Memory B cell (primary cell): ENCODE measurements around the gene TBC1D7.

Experiments used
- ATAC-seq: fragments of 150-1000 bp; cut with Tn5 transposase; 2 replicates; pipeline ENCODE4 v1.10.0; 2021; ENCODE audit warnings: low read depth, mild to moderate bottlenecking, moderate library complexity
- DNase-seq, 2 donors: peaks; one replicate each; pipeline ENCODE4 v3.0.0; 2022; ENCODE audit warnings: low spot score in 2 of 2
- H3K27ac Mint-ChIP-seq: one replicate; pipeline ENCODE4 v1.8.0; 2022; ENCODE audit warnings: mild to moderate bottlenecking, moderate library complexity, mixed read lengths
- H3K27me3 Mint-ChIP-seq: one replicate; pipeline ENCODE4 v1.8.0; 2022; ENCODE audit warnings: mixed read lengths
- H3K36me3 Mint-ChIP-seq: one replicate; pipeline ENCODE4 v1.8.0; 2022; ENCODE audit warnings: mild to moderate bottlenecking, mixed read lengths
- H3K4me1 Mint-ChIP-seq: one replicate; pipeline ENCODE4 v1.8.0; 2022; ENCODE audit warnings: mixed read lengths
- H3K4me3 Mint-ChIP-seq: one replicate; pipeline ENCODE4 v1.8.0; 2022; ENCODE audit warnings: mild to moderate bottlenecking, moderate library complexity, mixed read lengths
- H3K9me3 Mint-ChIP-seq: one replicate; pipeline ENCODE4 v1.8.0; 2022; ENCODE audit warnings: mixed read lengths

The TBC1D7 gene

DNA sequence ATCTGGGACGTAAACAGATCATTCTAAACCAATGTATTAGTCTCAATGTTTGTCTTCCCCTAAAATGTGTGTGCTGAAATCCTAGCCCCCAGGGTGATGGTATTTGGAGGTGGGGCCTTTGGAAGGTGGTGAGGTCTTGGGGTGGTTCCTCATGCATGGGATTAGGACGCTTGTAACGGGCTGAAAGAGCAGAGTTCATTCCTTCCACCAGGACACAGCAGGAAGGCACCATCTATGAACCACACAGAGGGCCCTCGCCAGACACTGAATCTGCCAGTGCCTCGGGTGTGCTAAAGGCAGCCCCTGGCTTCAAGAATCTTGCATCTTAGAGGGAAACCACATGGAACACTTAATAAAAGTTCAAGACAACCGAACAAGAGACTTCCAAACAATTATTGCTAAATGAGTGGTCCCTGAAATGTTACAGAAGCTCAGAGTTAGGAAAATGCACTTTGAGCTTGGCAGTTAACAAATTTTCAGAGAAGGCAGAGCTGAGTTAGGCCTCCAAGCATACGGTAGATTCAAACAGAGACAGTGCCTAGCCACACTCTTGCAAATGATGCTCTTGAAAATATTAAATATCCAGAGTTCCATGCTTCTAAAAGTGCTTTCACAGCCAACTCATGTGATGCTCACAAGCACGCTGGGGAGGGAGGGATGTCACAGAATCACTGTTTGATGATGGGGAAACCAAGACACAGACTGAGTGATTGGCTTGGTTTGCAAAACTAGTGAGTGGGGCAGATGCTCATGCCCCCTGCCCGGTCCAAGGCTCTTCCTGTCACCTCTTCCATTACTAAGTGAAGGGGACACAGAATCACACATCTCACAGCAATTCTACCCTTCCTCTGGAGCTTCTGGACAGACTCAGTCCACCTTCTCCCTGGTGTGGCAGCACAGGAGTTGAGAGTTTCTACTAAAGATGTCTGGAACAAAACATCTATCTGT, 27.4 kb downstream of the TBC1D7 start:
- peaks cover 7% of the 10 kb centered on the region for H3K36me3 Mint-ChIP-seq
- peaks cover 44% of the 10 kb centered on the region for H3K4me1 Mint-ChIP-seq
- H3K4me3 Mint-ChIP-seq = no peak overlapping the region
- H3K27ac Mint-ChIP-seq = peak overlapping the region; percentile 74
- DNase-seq (no peak), ATAC-seq (no peak)
- no peaks in the 10 kb centered on the region for H3K27me3 Mint-ChIP-seq
- no peaks in the 10 kb centered on the region for H3K9me3 Mint-ChIP-seq

- Mint-ChIP-seq H3K4me1 (peaks cover 46% of the 10 kb centered on the region), H3K9me3 (no peaks in the 10 kb centered on the region), H3K27ac (peak overlapping the region; percentile 74), H3K27me3 (no peaks in the 10 kb centered on the region), H3K4me3 (no peak overlapping the region), H3K36me3 (peaks cover 10% of the 10 kb centered on the region)
- DNase-seq = no peak
- ATAC-seq = no peak
Measured at GRCh38 chr6:13299918-13300317, 28.4 kb downstream of the TBC1D7 start.

DNA sequence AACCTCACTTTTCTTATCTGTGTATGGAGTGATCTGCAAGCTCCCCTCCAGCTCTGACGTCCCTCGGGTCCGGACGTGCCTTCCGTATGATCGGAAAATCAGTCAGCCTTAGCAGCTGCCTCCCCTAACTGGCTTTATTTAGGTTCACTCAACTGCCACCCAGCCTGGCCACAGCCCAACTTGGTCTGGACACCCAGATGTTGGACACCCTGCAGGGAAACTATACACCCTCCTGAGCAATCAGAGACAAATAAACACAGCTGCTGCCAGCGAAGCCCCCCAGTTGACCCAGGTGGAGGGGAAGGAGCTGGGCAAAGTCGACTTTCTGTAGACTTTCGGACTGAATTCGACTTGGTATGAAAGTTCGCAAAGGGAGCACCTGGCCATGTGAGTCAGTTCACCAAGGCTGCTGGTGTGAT, 28.9 kb downstream of the TBC1D7 start:
- peaks cover 44% of the 10 kb centered on the region for H3K4me1 Mint-ChIP-seq
- H3K27ac Mint-ChIP-seq = peak overlapping the region; percentile 74
- peaks cover 14% of the 10 kb centered on the region for H3K36me3 Mint-ChIP-seq
- ATAC-seq = peak; percentile 44
- no peak for DNase-seq
- no peaks in the 10 kb centered on the region for H3K9me3 Mint-ChIP-seq
- no peak overlapping the region for H3K4me3 Mint-ChIP-seq
- H3K27me3 Mint-ChIP-seq = no peaks in the 10 kb centered on the region

GRCh38 chr6:13298446-13298845, 29.9 kb downstream of the TBC1D7 start:
- H3K4me1 Mint-ChIP-seq = peaks cover 37% of the 10 kb centered on the region
- H3K4me3 Mint-ChIP-seq = no peak overlapping the region
- no peak overlapping the region for H3K27ac Mint-ChIP-seq

GRCh38 chr6:13297391-13297790, 30.9 kb downstream of the TBC1D7 start:
- DNase-seq (no peak), ATAC-seq (no peak)
- Mint-ChIP-seq H3K27me3 (no peaks in the 10 kb centered on the region), H3K27ac (peak overlapping the region; percentile 37), H3K4me1 (peaks cover 28% of the 10 kb centered on the region), H3K4me3 (no peak overlapping the region), H3K36me3 (peaks cover 19% of the 10 kb centered on the region), H3K9me3 (no peaks in the 10 kb centered on the region)

More at GRCh38 chr6:13298446-13298845, 29.9 kb downstream of the TBC1D7 start:
- DNase-seq (no peak), ATAC-seq (no peak)
- H3K9me3 Mint-ChIP-seq = no peaks in the 10 kb centered on the region
- H3K27me3 Mint-ChIP-seq = no peaks in the 10 kb centered on the region
- H3K36me3 Mint-ChIP-seq = peaks cover 19% of the 10 kb centered on the region

- peak overlapping the region; percentile 65 for H3K27ac Mint-ChIP-seq
- no peak overlapping the region for H3K4me3 Mint-ChIP-seq
- no peaks in the 10 kb centered on the region for H3K9me3 Mint-ChIP-seq
- H3K36me3 Mint-ChIP-seq = peaks cover 19% of the 10 kb centered on the region
- peaks cover 25% of the 10 kb centered on the region for H3K4me1 Mint-ChIP-seq
- DNase-seq = no peak
- H3K27me3 Mint-ChIP-seq = no peaks in the 10 kb centered on the region
- peak; percentile 62 for ATAC-seq
Measured at GRCh38 chr6:13296536-13296997, 31.8 kb downstream of the TBC1D7 start.

- DNase-seq = no peak
- Mint-ChIP-seq H3K36me3 (peaks cover 19% of the 10 kb centered on the region), H3K4me3 (no peak overlapping the region), H3K9me3 (no peaks in the 10 kb centered on the region), H3K4me1 (peaks cover 25% of the 10 kb centered on the region), H3K27me3 (no peaks in the 10 kb centered on the region), H3K27ac (no peak overlapping the region)
- ATAC-seq = no peak
Measured at GRCh38 chr6:13295576-13295975, 32.8 kb downstream of the TBC1D7 start.

- H3K4me1 Mint-ChIP-seq = peaks cover 23% of the 10 kb centered on the region
- H3K36me3 Mint-ChIP-seq = peaks cover 23% of the 10 kb centered on the region
- DNase-seq (no peak), ATAC-seq (no peak)
- no peaks in the 10 kb centered on the region for H3K9me3 Mint-ChIP-seq
- no peaks in the 10 kb centered on the region for H3K27me3 Mint-ChIP-seq
- no peak overlapping the region for H3K4me3 Mint-ChIP-seq
- peak overlapping the region; percentile 70 for H3K27ac Mint-ChIP-seq
Measured at GRCh38 chr6:13294499-13295069, 33.8 kb downstream of the TBC1D7 start.

DNA sequence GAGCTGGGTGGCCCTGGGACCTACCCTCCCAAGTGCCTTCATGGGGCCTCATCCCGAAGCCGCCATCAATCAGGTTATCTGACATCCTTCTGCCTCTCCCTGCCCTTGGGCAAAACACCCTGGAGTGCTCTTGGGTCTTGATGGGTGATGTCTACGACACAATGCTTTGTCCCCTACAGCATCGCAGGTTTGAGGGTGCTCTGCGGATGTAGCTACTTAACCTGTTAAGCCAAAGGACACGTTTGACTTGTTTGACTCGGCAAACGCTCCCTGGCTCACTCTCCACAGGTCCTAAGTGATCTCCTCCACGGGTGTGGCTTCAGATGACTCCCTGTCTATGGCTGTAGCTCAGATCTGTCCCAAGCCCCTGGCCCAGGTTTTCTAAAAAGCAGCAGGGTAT, 35.6 kb downstream of the TBC1D7 start:
- Mint-ChIP-seq H3K4me1 (peaks cover 13% of the 10 kb centered on the region), H3K4me3 (no peak overlapping the region), H3K27ac (no peak overlapping the region), H3K27me3 (no peaks in the 10 kb centered on the region), H3K9me3 (no peaks in the 10 kb centered on the region), H3K36me3 (peaks cover 25% of the 10 kb centered on the region)
- DNase-seq (no peak), ATAC-seq (no peak)

DNA sequence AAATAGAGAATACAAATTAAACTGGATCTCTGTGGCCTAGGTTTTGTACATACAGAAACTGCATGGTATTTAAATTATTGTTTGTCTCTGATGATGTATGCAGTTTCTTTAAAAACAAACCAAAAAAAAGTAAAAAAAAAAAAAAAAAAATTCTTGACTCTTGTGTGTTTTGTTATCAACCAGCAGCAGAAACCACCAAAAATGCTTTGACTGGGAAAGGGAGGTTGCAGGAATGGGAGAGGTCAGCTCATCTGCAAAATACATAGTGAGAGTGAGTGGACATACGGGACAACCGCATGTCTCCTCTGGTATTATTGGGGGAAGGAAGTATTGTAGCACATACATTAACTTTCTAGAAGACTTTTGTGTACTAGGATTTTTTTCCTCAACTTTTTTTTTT, 38.0 kb downstream of the TBC1D7 start:
- Mint-ChIP-seq H3K36me3 (peaks cover 43% of the 10 kb centered on the region), H3K9me3 (no peaks in the 10 kb centered on the region), H3K27ac (no peak overlapping the region), H3K27me3 (no peaks in the 10 kb centered on the region), H3K4me3 (no peak overlapping the region), H3K4me1 (peaks cover 13% of the 10 kb centered on the region)
- DNase-seq = no peak
- ATAC-seq = no peak

DNA sequence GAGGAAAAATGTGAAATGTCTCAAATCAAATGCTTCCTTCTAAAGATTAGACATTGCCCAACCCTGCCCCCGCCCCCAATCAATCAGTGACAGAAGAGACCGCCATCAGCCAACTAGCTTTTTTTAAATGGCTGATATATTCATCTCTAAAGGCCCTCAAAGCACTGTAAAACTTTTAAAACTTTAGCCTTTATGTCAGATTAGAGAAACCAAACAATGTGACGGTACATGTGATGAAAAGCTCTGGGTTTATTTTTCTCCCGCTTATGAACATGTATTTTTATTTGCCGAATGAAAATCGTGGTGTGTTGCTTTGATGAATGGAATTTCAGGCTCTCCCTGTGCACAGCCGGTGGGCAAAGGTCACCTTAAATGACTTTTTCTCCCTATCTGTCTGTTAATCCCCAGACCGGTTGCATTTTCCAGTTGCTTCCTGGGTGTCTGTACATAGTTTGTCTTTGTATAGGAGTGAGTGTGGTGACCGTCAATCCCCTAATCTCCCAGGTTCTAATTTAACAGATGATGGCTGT, 38.5 kb downstream of the TBC1D7 start:
- Mint-ChIP-seq H3K4me3 (no peak overlapping the region), H3K9me3 (no peaks in the 10 kb centered on the region), H3K36me3 (peaks cover 41% of the 10 kb centered on the region), H3K4me1 (peaks cover 15% of the 10 kb centered on the region), H3K27ac (no peak overlapping the region), H3K27me3 (no peaks in the 10 kb centered on the region)
- DNase-seq (no peak), ATAC-seq (no peak)

- no peaks in the 10 kb centered on the region for H3K27me3 Mint-ChIP-seq
Measured at GRCh38 chr6:13288969-13289391, 39.4 kb downstream of the TBC1D7 start.

GRCh38 chr6:13288481-13288880, 39.9 kb downstream of the TBC1D7 start:
- Mint-ChIP-seq H3K4me3 (no peak overlapping the region), H3K9me3 (no peaks in the 10 kb centered on the region), H3K27ac (no peak overlapping the region), H3K4me1 (peaks cover 22% of the 10 kb centered on the region), H3K36me3 (peaks cover 38% of the 10 kb centered on the region), H3K27me3 (no peaks in the 10 kb centered on the region)
- no peak for DNase-seq
- ATAC-seq = no peak

More at GRCh38 chr6:13288969-13289391, 39.4 kb downstream of the TBC1D7 start:
- H3K36me3 Mint-ChIP-seq = peaks cover 37% of the 10 kb centered on the region
- H3K4me1 Mint-ChIP-seq = peaks cover 20% of the 10 kb centered on the region
- no peak overlapping the region for H3K4me3 Mint-ChIP-seq
- no peak for DNase-seq
- no peak overlapping the region for H3K27ac Mint-ChIP-seq
- H3K9me3 Mint-ChIP-seq = no peaks in the 10 kb centered on the region
- no peak for ATAC-seq

DNA sequence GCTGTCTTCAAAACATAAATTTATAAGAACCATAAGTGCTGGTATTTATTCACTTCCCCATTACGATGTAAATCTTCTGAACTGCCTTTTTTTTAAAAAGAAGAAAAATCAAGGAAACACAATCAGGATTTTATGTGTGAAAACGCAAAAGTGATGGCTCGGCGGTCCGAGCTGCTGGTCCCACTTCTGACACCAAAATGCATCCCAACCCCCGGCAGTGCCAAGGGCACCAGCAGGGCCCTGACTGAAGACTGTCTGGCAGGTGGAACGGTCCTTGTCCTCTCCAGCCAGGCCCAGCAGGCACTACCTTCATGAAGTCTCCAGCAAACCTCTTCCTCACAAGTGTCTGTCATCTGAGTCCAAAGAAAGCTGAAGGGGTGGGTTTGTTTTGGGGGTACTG, 41.2 kb downstream of the TBC1D7 start:
- H3K4me3 Mint-ChIP-seq = no peak overlapping the region
- DNase-seq = no peak
- no peak overlapping the region for H3K27ac Mint-ChIP-seq
- H3K27me3 Mint-ChIP-seq = no peaks in the 10 kb centered on the region
- H3K4me1 Mint-ChIP-seq = peaks cover 27% of the 10 kb centered on the region
- H3K36me3 Mint-ChIP-seq = peaks cover 45% of the 10 kb centered on the region
- ATAC-seq = no peak
- no peaks in the 10 kb centered on the region for H3K9me3 Mint-ChIP-seq
